Activated CD8-positive, alpha-beta memory T cell treated with anti-CD3 and anti-CD28 coated beads, Interleukin-2, amount 50 U/mL, for 1 hour (primary cell): ENCODE measurements around the gene GTF2I.
"Not testable (repeated sequence)": the region's sequence is repeated elsewhere in the genome, so short reads cannot be mapped to it uniquely, and the experiment has no call there.

Source experiments
- DNase-seq: peaks from one replicate; pipeline ENCODE4 v3.0.0-alpha.2; 2020; ENCODE audit errors: extremely low read depth

The GTF2I gene

GRCh38 chr7:74717889-74718288 lies 60.4 kb downstream of the GTF2I start:
- DNase-seq = no peak

GRCh38 chr7:74718336-74718735 lies 60.8 kb downstream of the GTF2I start:
- no peak for DNase-seq

- DNase-seq = no peak
These were observed 64.6 kb downstream of the GTF2I start for GRCh38 chr7:74722153-74722552.

GRCh38 chr7:74725840-74726239 lies 68.3 kb downstream of the GTF2I start:
- DNase-seq = no peak

- no peak for DNase-seq
These were observed 69.0 kb downstream of the GTF2I start for GRCh38 chr7:74726309-74727101.

- DNase-seq = not testable (repeated sequence)
These were observed 71.2 kb downstream of the GTF2I start for GRCh38 chr7:74728686-74729085.

- not testable (repeated sequence) for DNase-seq
These were observed 72.7 kb downstream of the GTF2I start for GRCh38 chr7:74730186-74730585.

GRCh38 chr7:74739974-74740703 lies 82.6 kb downstream of the GTF2I start:
- not testable (repeated sequence) for DNase-seq

GRCh38 chr7:74743936-74744557 lies 86.5 kb downstream of the GTF2I start:
- DNase-seq = not testable (repeated sequence)

GRCh38 chr7:74753921-74754482 lies 96.5 kb downstream of the GTF2I start:
- DNase-seq = not testable (repeated sequence)

GRCh38 chr7:74756673-74757072 lies 99.2 kb downstream of the GTF2I start:
- DNase-seq = not testable (repeated sequence)

GRCh38 chr7:74758268-74758667 lies 100.8 kb downstream of the GTF2I start:
- not testable (repeated sequence) for DNase-seq

- DNase-seq = not testable (repeated sequence)
These were observed 101.5 kb downstream of the GTF2I start for GRCh38 chr7:74758982-74759381.

- not testable (repeated sequence) for DNase-seq
These were observed 107.8 kb downstream of the GTF2I start for GRCh38 chr7:74765205-74765918.

GRCh38 chr7:74766509-74766908 lies 109.0 kb downstream of the GTF2I start:
- DNase-seq = not testable (repeated sequence)

- not testable (repeated sequence) for DNase-seq
These were observed 109.5 kb downstream of the GTF2I start for GRCh38 chr7:74766991-74767390.

GRCh38 chr7:74770062-74770461 lies 112.5 kb downstream of the GTF2I start:
- DNase-seq = not testable (repeated sequence)

GRCh38 chr7:74772093-74772492 lies 114.6 kb downstream of the GTF2I start:
- DNase-seq = not testable (repeated sequence)

GRCh38 chr7:74773760-74774750 lies 116.5 kb downstream of the GTF2I start, which contains the start of gene NCF1:
Gene NCF1 (plus strand): TSS chr7:74774011. CDS start chr7:74774032, 21 bp downstream.
- not testable (repeated sequence) for DNase-seq

- not testable (repeated sequence) for DNase-seq
These were observed 117.6 kb downstream of the GTF2I start for GRCh38 chr7:74775111-74775510.
